GM10248 (cell line): ENCODE data around the gene CFDP1.

Source experiments
- CTCF ChIA-PET: fragments of 300-600 bp; sonication (Branson Sonifier 250); formaldehyde crosslinking; extraction: SDS; loops from one replicate; lab custom pipeline; 2021; ENCODE audit warnings: antibody characterized with exemption; lab: Yijun Ruan, JAX
- POLR2A ChIA-PET: fragments of 350-650 bp; sonication (Branson Sonifier 250); formaldehyde crosslinking; extraction: SDS; loops from one replicate; lab custom pipeline; 2020; ENCODE audit warnings: antibody characterized with exemption; lab: Yijun Ruan, JAX
- DNase-seq: peaks from one replicate; pipeline ENCODE4 v3.0.0; 2012; ENCODE audit errors: extremely low spot score
- TF ChIP-seq, protein P1 (sequence below): IDR thresholded peaks from 2 replicates; pipeline ENCODE4 v1.5.1; 2012; ENCODE audit warnings: mild to moderate bottlenecking, low read depth; ENCODE audit errors: extremely low read depth, missing control alignments, control extremely low read depth

The CFDP1 gene

DNA sequence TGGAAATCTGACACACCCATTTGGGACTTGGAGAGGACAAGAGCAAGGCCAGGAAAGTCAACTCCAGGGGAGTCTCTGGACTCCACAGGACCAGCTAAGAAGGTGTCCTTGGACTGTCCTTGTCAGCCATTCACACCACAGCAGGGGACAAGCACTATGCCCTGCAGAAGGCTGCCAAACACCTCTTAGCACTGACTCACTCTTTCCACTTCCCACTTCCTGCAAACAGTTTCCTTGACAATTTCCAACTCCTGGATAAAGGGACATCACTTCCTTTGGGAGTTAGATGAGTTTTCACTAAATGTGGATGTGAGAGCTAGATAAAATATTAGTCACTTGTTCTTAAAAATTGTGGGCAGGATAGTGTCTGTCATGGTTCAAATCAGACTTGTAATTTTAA, 144.1 kb downstream of the CFDP1 start:
- TF ChIP-seq, protein P1, sequence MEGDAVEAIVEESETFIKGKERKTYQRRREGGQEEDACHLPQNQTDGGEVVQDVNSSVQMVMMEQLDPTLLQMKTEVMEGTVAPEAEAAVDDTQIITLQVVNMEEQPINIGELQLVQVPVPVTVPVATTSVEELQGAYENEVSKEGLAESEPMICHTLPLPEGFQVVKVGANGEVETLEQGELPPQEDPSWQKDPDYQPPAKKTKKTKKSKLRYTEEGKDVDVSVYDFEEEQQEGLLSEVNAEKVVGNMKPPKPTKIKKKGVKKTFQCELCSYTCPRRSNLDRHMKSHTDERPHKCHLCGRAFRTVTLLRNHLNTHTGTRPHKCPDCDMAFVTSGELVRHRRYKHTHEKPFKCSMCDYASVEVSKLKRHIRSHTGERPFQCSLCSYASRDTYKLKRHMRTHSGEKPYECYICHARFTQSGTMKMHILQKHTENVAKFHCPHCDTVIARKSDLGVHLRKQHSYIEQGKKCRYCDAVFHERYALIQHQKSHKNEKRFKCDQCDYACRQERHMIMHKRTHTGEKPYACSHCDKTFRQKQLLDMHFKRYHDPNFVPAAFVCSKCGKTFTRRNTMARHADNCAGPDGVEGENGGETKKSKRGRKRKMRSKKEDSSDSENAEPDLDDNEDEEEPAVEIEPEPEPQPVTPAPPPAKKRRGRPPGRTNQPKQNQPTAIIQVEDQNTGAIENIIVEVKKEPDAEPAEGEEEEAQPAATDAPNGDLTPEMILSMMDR: no peak
- POLR2A ChIA-PET: no interaction called here
- CTCF ChIA-PET: interaction anchor here (1.0 to 1.2 kb wide), 2 partner anchors 9 to 55 kb away, joined by 4 read pairs; no protein-coding TSS in a partner anchor
- DNase-seq: no peak

DNA sequence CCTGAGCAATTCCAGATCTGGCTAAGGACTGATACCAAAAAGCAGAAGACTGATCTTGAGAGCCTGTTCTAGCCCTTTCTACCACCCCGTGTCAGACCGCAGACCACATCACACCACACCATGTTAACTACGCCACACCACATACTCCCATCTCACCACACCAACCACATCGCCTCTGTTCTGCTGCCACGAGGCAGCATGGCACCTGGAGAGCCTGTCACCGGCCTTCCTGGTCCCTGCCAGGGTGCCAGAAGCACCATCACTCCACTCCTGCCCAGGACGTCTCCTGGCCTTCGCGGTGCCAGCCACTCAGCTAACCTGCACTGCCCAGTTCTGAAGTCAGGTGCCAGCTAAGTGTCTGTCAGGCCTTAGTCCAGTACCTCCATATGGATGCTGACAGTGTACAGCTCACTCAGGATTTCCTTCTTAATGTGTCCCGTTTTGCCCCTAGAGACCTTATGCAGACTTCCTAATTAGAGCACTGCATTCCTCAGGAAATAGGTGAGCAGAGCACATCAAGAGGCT, 144.6 kb downstream of the CFDP1 start:
- POLR2A ChIA-PET: no interaction called here
- CTCF ChIA-PET: interaction anchor here (1.0 to 1.4 kb wide), 3 partner anchors 8 to 90 kb away, joined by 4 read pairs; no protein-coding TSS in a partner anchor
- TF ChIP-seq, protein P1: no peak
- DNase-seq: no peak

DNA sequence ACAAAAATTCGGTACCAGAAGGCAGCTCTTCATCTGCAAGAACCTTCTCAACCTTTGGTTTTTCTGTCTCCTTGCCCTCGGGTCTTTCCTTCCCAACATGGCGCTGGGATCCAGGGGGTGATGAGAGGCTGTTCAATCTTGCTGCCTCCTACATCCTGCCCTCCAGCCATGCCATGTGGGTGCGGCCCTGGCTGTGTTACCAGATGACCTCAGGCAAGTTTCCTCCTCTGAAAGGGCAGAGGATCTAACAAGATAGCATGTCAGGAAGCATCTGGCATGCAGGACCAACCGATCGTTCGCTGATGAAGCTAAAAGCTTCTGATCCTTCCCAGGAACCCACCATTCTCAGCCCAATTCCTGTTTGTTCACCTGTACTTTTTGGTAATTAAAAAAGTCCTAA, 145.1 kb downstream of the CFDP1 start:
- ChIA-PET POLR2A (no interaction called here), CTCF (interaction anchor here (1.4 kb wide), 1 partner anchor 89 kb away, joined by 4 read pairs; no protein-coding TSS in a partner anchor)
- no peak for DNase-seq
- TF ChIP-seq, protein P1: no peak

DNA sequence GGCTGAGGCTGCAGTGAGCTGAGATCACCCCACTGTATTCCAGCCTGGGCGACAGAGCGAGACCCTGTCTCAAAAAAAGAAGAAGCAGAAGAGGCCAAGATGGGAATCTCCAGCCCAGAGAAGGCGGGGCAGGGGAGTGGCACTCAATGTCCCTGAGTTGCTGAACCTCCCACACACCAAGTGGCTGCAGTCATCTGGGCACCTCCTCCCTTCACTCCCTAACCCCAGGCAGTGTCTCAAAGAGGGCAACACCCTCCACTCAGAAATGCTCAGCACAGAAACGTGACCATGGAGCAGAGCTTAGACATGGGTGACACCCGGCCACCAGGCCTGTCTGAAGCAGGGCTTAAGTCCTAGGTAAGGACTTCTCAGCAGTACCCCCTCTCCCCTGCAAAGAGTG, 145.6 kb downstream of the CFDP1 start:
- no peak for DNase-seq
- ChIA-PET CTCF (interaction anchor here (1.0 to 1.4 kb wide), 2 partner anchors 89 to 103 kb away, joined by 3 to 4 read pairs; no protein-coding TSS in a partner anchor), POLR2A (no interaction called here)
- TF ChIP-seq, protein P1: no peak

DNA sequence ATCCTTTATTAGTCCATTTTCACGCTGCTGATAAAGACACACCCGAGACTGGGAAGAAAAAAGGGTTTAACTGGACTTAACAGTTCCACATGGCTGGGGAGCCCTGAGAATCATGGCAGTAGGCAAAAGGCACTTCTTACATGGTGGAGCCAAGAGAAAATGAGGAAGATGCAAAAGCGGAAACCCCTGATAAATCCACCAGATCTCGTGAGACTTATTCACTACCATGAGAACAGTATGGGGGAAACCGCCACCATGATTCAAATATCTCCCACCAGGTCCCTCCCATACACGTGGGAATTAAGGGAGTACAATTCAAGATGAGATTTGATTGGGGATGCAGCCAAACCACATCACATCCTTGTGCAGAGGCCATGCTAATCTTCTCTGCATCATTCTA, 146.9 kb downstream of the CFDP1 start:
- ChIA-PET POLR2A (no interaction called here), CTCF (interaction anchor here (1.0 to 1.4 kb wide), 2 partner anchors 53 to 87 kb away, joined by 3 to 6 read pairs; no protein-coding TSS in a partner anchor)
- DNase-seq: no peak
- TF ChIP-seq, protein P1: no peak

DNA sequence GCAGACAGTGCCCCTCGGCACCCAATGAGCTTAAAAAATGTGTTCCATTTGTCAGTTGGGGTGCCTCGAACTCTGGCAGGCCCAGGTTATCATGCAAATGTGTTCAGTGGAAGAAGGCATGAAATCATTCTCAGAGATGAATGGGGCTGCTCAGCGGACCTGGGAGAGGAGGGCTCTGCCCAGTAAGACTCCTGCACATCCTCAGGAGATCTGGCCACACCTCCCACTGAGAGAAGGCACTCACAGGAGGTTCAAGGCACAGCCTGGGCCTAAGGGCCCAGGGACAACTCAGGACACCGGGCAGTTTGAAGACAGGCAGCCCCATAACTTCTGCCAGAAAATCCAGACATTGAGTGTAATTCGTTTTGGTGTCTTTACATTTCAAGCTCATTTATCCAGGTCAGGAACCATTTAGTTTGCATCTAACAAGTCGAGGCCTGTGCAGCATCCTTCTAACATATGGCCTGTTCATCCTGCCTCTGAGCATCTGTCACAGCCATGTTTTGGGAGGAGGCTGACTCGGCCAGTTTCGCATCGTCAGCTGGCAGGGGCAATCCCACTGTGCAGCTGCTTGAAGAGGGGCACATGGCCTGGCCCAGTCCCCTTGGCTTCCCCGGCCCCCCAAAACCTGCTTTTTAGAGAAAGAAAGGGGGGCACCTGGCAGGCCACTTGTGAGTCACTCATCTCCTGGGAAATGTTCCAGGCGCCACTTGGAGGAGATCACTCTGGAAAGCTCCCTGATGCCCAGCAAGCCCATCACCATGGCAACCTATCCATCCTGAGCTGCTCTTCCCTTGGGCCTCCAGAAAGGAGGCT, 150.6 kb downstream of the CFDP1 start:
- TF ChIP-seq, protein P1: no peak
- no peak for DNase-seq
- CTCF ChIA-PET: interaction anchor here (1.1 to 2.6 kb wide), 8 partner anchors 9 to 106 kb away, joined by 3 to 12 read pairs (median 4); partner anchors contain the start of gene BCAR1
- POLR2A ChIA-PET: interaction anchor here (0.6 kb wide), 1 partner anchor 355 kb away, joined by 3 read pairs; no protein-coding TSS in a partner anchor
